Smooth muscle cell (in vitro differentiated cells): ENCODE results near the gene OSBPL1A. TPM values are rescaled to one million over a fixed set of nuclear protein-coding genes. Genes with fewer than 3 reads are reported as not detected.

Source experiments
- DNase-seq: peaks from one replicate; lab custom pipeline; 2025; ENCODE audit not compliant: unreplicated experiment; lab: John Stamatoyannopoulos, UW
- H2AFZ ChIP-seq: fragments of 200-600 bp; sonication (generic); 2 replicates; pipeline ENCODE4 v1.6.0; 2016; ENCODE audit warnings: antibody characterized with exemption, low read depth, mild to moderate bottlenecking
- H3F3A ChIP-seq: fragments of 200-600 bp; sonication (generic); 2 replicates; pipeline ENCODE4 v1.6.0; 2017; ENCODE audit warnings: antibody characterized with exemption, low read depth
- H3K27ac ChIP-seq: fragments of 200-600 bp; sonication (generic); 2 replicates; pipeline ENCODE4 v1.5.1; 2016; ENCODE audit warnings: low read depth, mild to moderate bottlenecking
- H3K27me3 ChIP-seq: fragments of 200-600 bp; sonication (generic); 2 replicates; pipeline ENCODE4 v1.6.1; 2016; ENCODE audit warnings: low read depth, mild to moderate bottlenecking
- H3K36me3 ChIP-seq: fragments of 200-600 bp; sonication (generic); 2 replicates; pipeline ENCODE4 v1.5.1; 2016; ENCODE audit warnings: low read depth
- H3K4me1 ChIP-seq: fragments of 200-600 bp; sonication (generic); 2 replicates; pipeline ENCODE4 v1.5.1; 2016; ENCODE audit warnings: low read depth
- H3K4me2 ChIP-seq: fragments of 200-600 bp; sonication (generic); 2 replicates; pipeline ENCODE4 v1.6.0; 2016; ENCODE audit warnings: mild to moderate bottlenecking
- H3K4me3 ChIP-seq: fragments of 200-600 bp; sonication (generic); 2 replicates; pipeline ENCODE4 v1.5.1; 2016; ENCODE audit warnings: mild to moderate bottlenecking
- H3K79me2 ChIP-seq: fragments of 200-600 bp; sonication (generic); 2 replicates; pipeline ENCODE4 v1.6.0; 2016; ENCODE audit warnings: low read depth, mild to moderate bottlenecking
- H3K9ac ChIP-seq: fragments of 200-600 bp; sonication (generic); 2 replicates; pipeline ENCODE4 v1.6.0; 2016; ENCODE audit warnings: low read depth
- H3K9me3 ChIP-seq: fragments of 200-600 bp; sonication (generic); replicated peaks from 2 replicates; pipeline ENCODE4 v1.5.1; 2016; ENCODE audit warnings: low read depth
- H4K20me1 ChIP-seq: fragments of 200-600 bp; sonication (generic); 2 replicates; pipeline ENCODE4 v1.6.0; 2016; ENCODE audit warnings: low read depth
- CTCF ChIP-seq: fragments of 200-600 bp; sonication (generic); IDR thresholded peaks from 2 replicates; pipeline ENCODE4 v1.5.1; 2017; ENCODE audit warnings: borderline replicate concordance, mild to moderate bottlenecking, antibody characterized with exemption; ENCODE audit not compliant: insufficient read depth, poor library complexity, severe bottlenecking
- WGBS: methylation state at CpG from one replicate; pipeline ENCODE4 v1.1.7; 2016; ENCODE audit warnings: low lambda C conversion rate; 5-methylcytosine and 5-hydroxymethylcytosine counted together
- polyA plus RNA-seq: library from polyadenylated mRNA; unstranded; fragments of >200 nt; fragmentation: Nextera tagmentation; extraction: Ambion mirVana; gene quantifications from 2 replicates; pipeline ENCODE4 v1.2.1, GENCODE V29; 2016
- total RNA-seq: library from RNA; depleted of rRNA; stranded (reverse); fragments of >200 nt; gene quantifications from 2 replicates; pipeline ENCODE4 v1.2.3, GENCODE V29; 2014

The OSBPL1A gene
- total and polyA plus RNA-seq, 2 experiments from 2014 or later = 15.3 to 23.4 TPM

- DNase-seq = peak; percentile 0
- H3K79me2 ChIP-seq = no peaks in the 10 kb centered on the region
- 67% methylated on average over 8 of the region's 8 CpGs for WGBS
Observed at GRCh38 chr18:24118750-24119577, 278.7 kb downstream of the OSBPL1A start.

GRCh38 chr18:24115628-24116027 is 282.0 kb downstream of the OSBPL1A start:
- DNase-seq = no peak
- Histone ChIP-seq H3K27ac (no peak overlapping the region), H3K36me3 (no peaks in the 10 kb centered on the region), H3K27me3 (no peaks in the 10 kb centered on the region), H3K9ac (no peak overlapping the region), H3K4me3 (no peak overlapping the region), H3K79me2 (no peaks in the 10 kb centered on the region), H2AFZ (no peak overlapping the region), H3K4me1 (no peaks in the 10 kb centered on the region), H3K9me3 (no peaks in the 10 kb centered on the region), H3K4me2 (no peak overlapping the region), H4K20me1 (no peaks in the 10 kb centered on the region), H3F3A (no peaks in the 10 kb centered on the region)
- TF ChIP-seq CTCF = no peak
- 79% methylated on average over 2 of the region's 2 CpGs for WGBS

More at GRCh38 chr18:24118750-24119577, 278.7 kb downstream of the OSBPL1A start:
- no peak overlapping the region for H2AFZ ChIP-seq
- no peaks in the 10 kb centered on the region for H3K9me3 ChIP-seq
- H3K36me3 ChIP-seq = no peaks in the 10 kb centered on the region
- peak; percentile 95 for TF ChIP-seq CTCF
- H3K27me3 ChIP-seq = no peaks in the 10 kb centered on the region
- no peaks in the 10 kb centered on the region for H3K4me1 ChIP-seq
- no peak overlapping the region for H3K4me2 ChIP-seq
- no peak overlapping the region for H3K27ac ChIP-seq
- H3K9ac ChIP-seq = no peak overlapping the region
- H4K20me1 ChIP-seq = no peaks in the 10 kb centered on the region
- no peak overlapping the region for H3K4me3 ChIP-seq
- no peaks in the 10 kb centered on the region for H3F3A ChIP-seq

GRCh38 chr18:24114924-24115549 is 282.6 kb downstream of the OSBPL1A start:
- Histone ChIP-seq H3K4me3 (no peak overlapping the region), H3F3A (no peaks in the 10 kb centered on the region), H3K9me3 (no peaks in the 10 kb centered on the region), H3K36me3 (no peaks in the 10 kb centered on the region), H3K4me2 (no peak overlapping the region), H4K20me1 (no peaks in the 10 kb centered on the region), H2AFZ (no peak overlapping the region), H3K4me1 (no peaks in the 10 kb centered on the region), H3K27ac (no peak overlapping the region), H3K27me3 (no peaks in the 10 kb centered on the region), H3K9ac (no peak overlapping the region), H3K79me2 (no peaks in the 10 kb centered on the region)
- no peak for TF ChIP-seq CTCF
- 94% methylated on average over 4 of the region's 4 CpGs for WGBS
- DNase-seq = no peak
